Keratinocyte (primary cell): ENCODE data around the gene BPIFA3. TPM values are rescaled to one million over a fixed set of nuclear protein-coding genes. Genes with fewer than 3 reads are reported as not detected.

Experiments used
- DNase-seq: peaks from one replicate; pipeline ENCODE4 v3.0.0-alpha.2; 2011; ENCODE audit warnings: low read depth, missing footprints, low spot score
- FAIRE-seq: peaks from 2 replicates; lab custom pipeline; 2011; peaks lifted over from hg19 to GRCh38; lab: Jason Lieb, UNC
- H2AFZ ChIP-seq: 2 replicates; pipeline ENCODE4 v1.6.0; 2012; ENCODE audit warnings: low read length, control low read depth, inconsistent platforms; ENCODE audit not compliant: control insufficient read depth
- H3K27ac ChIP-seq: 2 replicates; pipeline ENCODE4 v1.5.1; 2011; ENCODE audit warnings: low read length; ENCODE audit not compliant: control insufficient read depth, insufficient read depth
- H3K27me3 ChIP-seq: 3 replicates; pipeline ENCODE4 v1.6.0; 2011; ENCODE audit warnings: low read length; ENCODE audit not compliant: control insufficient read depth, insufficient read depth; ENCODE audit errors: extremely low read depth
- H3K36me3 ChIP-seq, 2 experiments: 2 replicates in 1 of 2; 3 replicates in 1 of 2; pipeline ENCODE4 v1.5.1; 2011; ENCODE audit warnings: low read length in 2 of 2, mild to moderate bottlenecking in 1 of 2; ENCODE audit not compliant: control insufficient read depth in 2 of 2, insufficient read depth in 2 of 2; ENCODE audit errors: extremely low read depth in 1 of 2
- H3K4me1 ChIP-seq: 3 replicates; pipeline ENCODE4 v1.5.1; 2011; ENCODE audit warnings: low read length; ENCODE audit not compliant: control insufficient read depth, insufficient read depth; ENCODE audit errors: extremely low read depth
- H3K4me2 ChIP-seq: 3 replicates; pipeline ENCODE4 v1.6.0; 2011; ENCODE audit warnings: low read depth, low read length; ENCODE audit not compliant: control insufficient read depth, insufficient read depth; ENCODE audit errors: extremely low read depth
- H3K4me3 ChIP-seq, 3 experiments: fragments of 200-600 bp in 1 of 3; sonication (generic) in 1 of 3; 2 replicates in 2 of 3; 3 replicates in 1 of 3; pipeline ENCODE4 v1.5.1; 2011 to 2016; ENCODE audit warnings: low read length in 3 of 3, mild to moderate bottlenecking in 3 of 3, control low read depth in 2 of 3, inconsistent platforms in 1 of 3, low read depth in 1 of 3, mixed read lengths in 1 of 3, mixed run types in 1 of 3, moderate library complexity in 1 of 3; ENCODE audit not compliant: control insufficient read depth in 2 of 3, insufficient read depth in 2 of 3; ENCODE audit errors: extremely low read depth in 1 of 3
- H3K79me2 ChIP-seq: 2 replicates; pipeline ENCODE4 v1.6.0; 2012; ENCODE audit warnings: low read length; ENCODE audit not compliant: control insufficient read depth, insufficient read depth
- H3K9ac ChIP-seq: 3 replicates; pipeline ENCODE4 v1.6.0; 2011; ENCODE audit warnings: low read length; ENCODE audit not compliant: control insufficient read depth, insufficient read depth; ENCODE audit errors: extremely low read depth
- H3K9me1 ChIP-seq: 3 replicates; pipeline ENCODE4 v1.6.0; 2011; ENCODE audit warnings: low read length; ENCODE audit not compliant: control insufficient read depth, insufficient read depth; ENCODE audit errors: extremely low read depth
- H3K9me3 ChIP-seq: 2 replicates; pipeline ENCODE4 v1.5.1; 2012; ENCODE audit warnings: low read depth, low read length; ENCODE audit not compliant: control insufficient read depth
- H4K20me1 ChIP-seq: 3 replicates; pipeline ENCODE4 v1.6.0; 2011; ENCODE audit warnings: low read length; ENCODE audit not compliant: control insufficient read depth, insufficient read depth; ENCODE audit errors: extremely low read depth
- EZH2 ChIP-seq: IDR thresholded peaks from one replicate; pipeline ENCODE4 v1.6.1; 2012; ENCODE audit warnings: inconsistent platforms, mild to moderate bottlenecking, low read length, moderate library complexity
- dilution Hi-C: fragments of 300-500 bp; cut with MboI; formaldehyde crosslinking; loops from one replicate; pipeline ENCODE4 v1.7.0; 2020; ENCODE audit warnings: low sequenced_read_pairs; ENCODE audit not compliant: extremely low pct_ligation_motif_present
- polyA plus RNA-seq, 5 experiments: library from polyadenylated mRNA; depleted of rRNA in 3 of 5; stranded (reverse) in 3 of 5; stranded (forward) in 1 of 5; unstranded in 1 of 5; fragments of >200 nt; gene quantifications; 1 replicate in 1 of 5; 2 replicates in 3 of 5; 3 replicates in 1 of 5; pipeline versions ENCODE4 v1.2.1 to v1.2.3, GENCODE V29; 2011 to 2012; ENCODE audit warnings: missing spikeins in 2 of 5, low read depth in 1 of 5, low replicate concordance in 1 of 5
- TF ChIP-seq, protein P1 (sequence below), 3 experiments: IDR thresholded peaks in 1 of 3; conservative IDR thresholded peaks in 1 of 3; optimal IDR thresholded peaks in 1 of 3; 2 replicates in 2 of 3; 3 replicates in 1 of 3; pipeline versions ENCODE3 to v1.5.1; 2011; ENCODE audit warnings: low read length in 3 of 3, mild to moderate bottlenecking in 3 of 3, moderate library complexity in 2 of 3, control low read depth in 1 of 3, inconsistent platforms in 1 of 3; ENCODE audit not compliant: insufficient read depth in 2 of 3; ENCODE audit errors: extremely low read depth in 1 of 3

BPIFA3 gene
- polyA plus RNA-seq, 1 donor (not counting 4 experiments of a cell fraction or from before 2014, with no cell fraction given), result not detected

DNA sequence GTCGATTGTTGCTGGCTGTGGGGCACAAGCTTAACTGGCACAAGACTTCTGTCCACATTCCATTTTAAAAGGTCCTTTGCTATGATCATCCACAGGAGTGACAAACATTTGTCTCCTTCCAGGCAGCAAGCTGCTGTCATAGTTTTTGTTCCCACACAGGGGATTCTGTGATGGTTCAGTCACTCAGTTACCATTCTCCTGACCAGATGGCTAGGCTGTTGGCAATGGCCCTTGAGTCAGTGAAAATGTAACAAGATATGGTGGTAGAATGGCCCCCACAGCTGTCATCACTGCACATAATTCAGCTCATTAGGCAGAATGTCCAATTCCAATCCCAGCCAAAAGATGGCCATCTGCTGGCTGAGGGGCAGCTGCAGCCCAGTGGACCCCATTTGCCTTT, 32.3 kb downstream of the BPIFA3 start:
- no peak overlapping the region for H3K4me3 ChIP-seq
- no peaks in the 10 kb centered on the region for H3K79me2 ChIP-seq
- DNase-seq (no peak), FAIRE-seq (no peak)
- H3K9me1 ChIP-seq, result no peaks in the 10 kb centered on the region
- no peak overlapping the region for H3K9ac ChIP-seq
- H3K9me3 ChIP-seq, result no peaks in the 10 kb centered on the region
- H3K36me3 ChIP-seq, result no peaks in the 10 kb centered on the region
- TF ChIP-seq, protein P1, sequence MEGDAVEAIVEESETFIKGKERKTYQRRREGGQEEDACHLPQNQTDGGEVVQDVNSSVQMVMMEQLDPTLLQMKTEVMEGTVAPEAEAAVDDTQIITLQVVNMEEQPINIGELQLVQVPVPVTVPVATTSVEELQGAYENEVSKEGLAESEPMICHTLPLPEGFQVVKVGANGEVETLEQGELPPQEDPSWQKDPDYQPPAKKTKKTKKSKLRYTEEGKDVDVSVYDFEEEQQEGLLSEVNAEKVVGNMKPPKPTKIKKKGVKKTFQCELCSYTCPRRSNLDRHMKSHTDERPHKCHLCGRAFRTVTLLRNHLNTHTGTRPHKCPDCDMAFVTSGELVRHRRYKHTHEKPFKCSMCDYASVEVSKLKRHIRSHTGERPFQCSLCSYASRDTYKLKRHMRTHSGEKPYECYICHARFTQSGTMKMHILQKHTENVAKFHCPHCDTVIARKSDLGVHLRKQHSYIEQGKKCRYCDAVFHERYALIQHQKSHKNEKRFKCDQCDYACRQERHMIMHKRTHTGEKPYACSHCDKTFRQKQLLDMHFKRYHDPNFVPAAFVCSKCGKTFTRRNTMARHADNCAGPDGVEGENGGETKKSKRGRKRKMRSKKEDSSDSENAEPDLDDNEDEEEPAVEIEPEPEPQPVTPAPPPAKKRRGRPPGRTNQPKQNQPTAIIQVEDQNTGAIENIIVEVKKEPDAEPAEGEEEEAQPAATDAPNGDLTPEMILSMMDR (optimal IDR thresholded peaks at IDR 0.05 in 1 of 3, IDR thresholded peaks at IDR 0.05 in 1 of 3, conservative IDR thresholded peaks at IDR 0.05 in 1 of 3; ENCODE audit: extremely low read depth in 1 of 3, insufficient read depth in 2 of 3, low read length in 3 of 3), result no peak
- no peak for TF ChIP-seq EZH2
- no peak overlapping the region for H3K27ac ChIP-seq
- H3K4me2 ChIP-seq, result no peak overlapping the region
- H3K27me3 ChIP-seq, result no peaks in the 10 kb centered on the region
- no peak overlapping the region for H2AFZ ChIP-seq
- H3K4me1 ChIP-seq, result no peaks in the 10 kb centered on the region
- dilution Hi-C loops, result no loop called here
- no peaks in the 10 kb centered on the region for H4K20me1 ChIP-seq

DNA sequence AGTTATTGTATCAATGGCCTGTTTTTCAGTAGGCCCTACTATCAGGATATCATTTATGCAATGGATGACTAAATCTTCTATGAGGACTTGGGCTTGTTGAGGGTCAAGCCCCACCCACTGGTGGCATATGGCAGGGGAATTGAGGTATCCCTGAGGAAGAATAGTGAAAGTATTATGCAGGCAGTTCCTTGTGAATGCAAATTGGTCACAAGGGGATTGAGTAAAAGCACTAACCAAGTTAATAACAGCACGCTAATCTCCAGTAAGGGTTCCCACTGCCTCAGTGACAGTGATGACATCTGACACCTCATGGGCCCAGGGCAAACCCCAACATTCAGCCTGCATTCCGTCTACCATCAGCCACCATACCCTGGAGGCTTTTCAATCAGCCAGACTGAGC, 33.5 kb downstream of the BPIFA3 start:
- dilution Hi-C loops, result no loop called here

More for the DNA sequence above, 33.5 kb downstream of the BPIFA3 start:
- no peak overlapping the region for H3K9ac ChIP-seq
- no peaks in the 10 kb centered on the region for H3K9me1 ChIP-seq
- no peak overlapping the region for H3K4me2 ChIP-seq
- H3K79me2 ChIP-seq, result no peaks in the 10 kb centered on the region
- no peak overlapping the region for H2AFZ ChIP-seq
- no peaks in the 10 kb centered on the region for H4K20me1 ChIP-seq
- no peak overlapping the region for H3K4me3 ChIP-seq
- H3K36me3 ChIP-seq, result no peaks in the 10 kb centered on the region
- TF ChIP-seq, protein P1 (optimal IDR thresholded peaks at IDR 0.05 in 1 of 3, IDR thresholded peaks at IDR 0.05 in 1 of 3, conservative IDR thresholded peaks at IDR 0.05 in 1 of 3; ENCODE audit: extremely low read depth in 1 of 3, insufficient read depth in 2 of 3, low read length in 3 of 3), result no peak
- no peak for TF ChIP-seq EZH2
- H3K9me3 ChIP-seq, result no peaks in the 10 kb centered on the region
- no peak overlapping the region for H3K27ac ChIP-seq
- no peaks in the 10 kb centered on the region for H3K4me1 ChIP-seq
- FAIRE-seq, result no peak
- no peaks in the 10 kb centered on the region for H3K27me3 ChIP-seq
- DNase-seq, result no peak
